Measurements from ENCODE around the gene UVRAG. TPM values are rescaled to one million over a fixed set of nuclear protein-coding genes. Genes with fewer than 3 reads are reported as not detected.

The UVRAG gene
- total RNA-seq, 2 experiments from 2014 or later = 16.5 to 19.5 TPM

DNA sequence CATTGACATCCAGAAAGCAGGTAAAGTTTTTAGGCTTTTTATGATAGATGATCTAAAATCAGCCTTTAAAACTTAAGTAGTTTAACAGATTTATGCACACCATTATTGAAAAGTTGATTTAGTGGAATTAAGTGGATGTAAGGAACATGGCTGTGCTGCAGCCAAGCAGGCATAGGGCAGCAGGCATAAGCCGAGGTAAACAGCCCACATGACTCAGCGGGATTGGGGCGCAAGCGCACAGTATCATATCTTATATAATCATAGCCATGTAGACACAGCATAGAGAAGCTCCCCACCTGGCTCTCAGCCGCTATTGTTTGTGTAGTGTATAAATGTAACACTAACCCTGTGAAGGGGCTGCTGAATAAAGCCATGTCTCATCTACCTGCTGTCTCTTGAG, 233.8 kb downstream of the UVRAG start:
- Mint-ChIP-seq H3K4me1 (ENCODE audit: low read depth) (no peaks in the 10 kb centered on the region), H3K9me3 (peaks cover 3% of the 10 kb centered on the region), H3K36me3 (ENCODE audit: low read depth) (peaks cover 81% of the 10 kb centered on the region), H3K27ac (no peak overlapping the region), H3K4me3 (no peak overlapping the region), H3K27me3 (no peaks in the 10 kb centered on the region)
- intact Hi-C loops (cut with DNase I, micrococcal nuclease) = loop anchor here in 1 of 2 experiments (5.0 kb wide), 1 partner anchor 304 kb away; no protein-coding TSS in a partner anchor
- Histone ChIP-seq H3K27me3 (ENCODE audit: control insufficient read depth in 1 of 2, insufficient read depth in 2 of 2, low read length in 2 of 2) (no peaks in the 10 kb centered on the region), H3K36me3 (ENCODE audit: insufficient read depth, low read length) (peaks cover 3% of the 10 kb centered on the region), H3K4me1 (ENCODE audit: insufficient read depth, low read length) (no peaks in the 10 kb centered on the region), H3K4me3 (ENCODE audit: low read length) (no peak overlapping the region), H3K9me3 (ENCODE audit: control insufficient read depth in 1 of 2, insufficient read depth in 1 of 2, low read length in 2 of 2) (peaks cover 12 to 27% of the 10 kb centered on the region in 2 experiments), H3K27ac (ENCODE audit: low read depth in 1 of 2, low read length in 2 of 2) (no peak overlapping the region)
- TF ChIP-seq, protein P1, sequence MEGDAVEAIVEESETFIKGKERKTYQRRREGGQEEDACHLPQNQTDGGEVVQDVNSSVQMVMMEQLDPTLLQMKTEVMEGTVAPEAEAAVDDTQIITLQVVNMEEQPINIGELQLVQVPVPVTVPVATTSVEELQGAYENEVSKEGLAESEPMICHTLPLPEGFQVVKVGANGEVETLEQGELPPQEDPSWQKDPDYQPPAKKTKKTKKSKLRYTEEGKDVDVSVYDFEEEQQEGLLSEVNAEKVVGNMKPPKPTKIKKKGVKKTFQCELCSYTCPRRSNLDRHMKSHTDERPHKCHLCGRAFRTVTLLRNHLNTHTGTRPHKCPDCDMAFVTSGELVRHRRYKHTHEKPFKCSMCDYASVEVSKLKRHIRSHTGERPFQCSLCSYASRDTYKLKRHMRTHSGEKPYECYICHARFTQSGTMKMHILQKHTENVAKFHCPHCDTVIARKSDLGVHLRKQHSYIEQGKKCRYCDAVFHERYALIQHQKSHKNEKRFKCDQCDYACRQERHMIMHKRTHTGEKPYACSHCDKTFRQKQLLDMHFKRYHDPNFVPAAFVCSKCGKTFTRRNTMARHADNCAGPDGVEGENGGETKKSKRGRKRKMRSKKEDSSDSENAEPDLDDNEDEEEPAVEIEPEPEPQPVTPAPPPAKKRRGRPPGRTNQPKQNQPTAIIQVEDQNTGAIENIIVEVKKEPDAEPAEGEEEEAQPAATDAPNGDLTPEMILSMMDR (IDR thresholded peaks at IDR 0.05) = no peak
- DNase-seq (peak in 4 of 14 experiments; percentile 6 to 27 (median 14)), ATAC-seq (ENCODE audit: poor library complexity) (no peak)
- ChIA-PET CTCF (no interaction called here), POLR2A (no interaction called here)

DNA sequence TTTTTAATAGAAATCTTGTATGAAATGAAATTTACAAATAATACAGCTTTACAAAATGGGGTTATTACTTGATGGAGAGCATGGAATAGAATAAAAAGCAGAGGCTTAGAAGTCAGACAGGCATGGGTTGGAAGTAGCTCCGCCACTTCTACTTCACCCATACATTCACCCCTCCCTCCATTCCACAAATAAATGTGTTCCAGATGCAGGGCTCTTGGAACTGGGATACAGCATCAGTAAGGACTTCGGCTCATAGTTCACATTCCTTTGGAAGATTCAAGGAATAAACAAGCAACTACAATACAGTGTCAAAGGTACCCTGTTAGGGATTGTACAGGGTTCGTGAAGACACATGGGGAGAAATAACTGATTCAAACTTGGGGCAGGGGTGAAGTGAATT, 234.5 kb downstream of the UVRAG start:
- ChIA-PET POLR2A (no interaction called here), CTCF (no interaction called here)

GRCh38 chr11:76051937-76052336, 236.9 kb downstream of the UVRAG start:
- Histone ChIP-seq H3K27me3 (ENCODE audit: control insufficient read depth in 1 of 2, insufficient read depth in 2 of 2, low read length in 2 of 2) (no peaks in the 10 kb centered on the region), H3K36me3 (ENCODE audit: insufficient read depth, low read length) (peaks cover 3% of the 10 kb centered on the region), H3K4me1 (ENCODE audit: insufficient read depth, low read length) (no peaks in the 10 kb centered on the region), H3K9me3 (ENCODE audit: control insufficient read depth in 1 of 2, insufficient read depth in 1 of 2, low read length in 2 of 2) (peaks cover 7 to 24% of the 10 kb centered on the region in 2 experiments), H3K27ac (ENCODE audit: low read depth in 1 of 2, low read length in 2 of 2) (no peak overlapping the region), H3K4me3 (ENCODE audit: low read length) (no peak overlapping the region)
- no peaks in the 10 kb centered on the region for H3K4me1 Mint-ChIP-seq (ENCODE audit: low read depth)
- intact Hi-C loops (cut with DNase I, micrococcal nuclease) = no loop called here
- no peak overlapping the region for H3K4me3 Mint-ChIP-seq
- DNase-seq (no peak), ATAC-seq (ENCODE audit: poor library complexity) (no peak)
- H3K27me3 Mint-ChIP-seq = no peaks in the 10 kb centered on the region
- H3K9me3 Mint-ChIP-seq = no peaks in the 10 kb centered on the region
- peaks cover 59% of the 10 kb centered on the region for H3K36me3 Mint-ChIP-seq (ENCODE audit: low read depth)
- TF ChIP-seq, protein P1 (IDR thresholded peaks at IDR 0.05) = no peak
- no peak overlapping the region for H3K27ac Mint-ChIP-seq
- ChIA-PET POLR2A (interaction anchor here (0.6 kb wide), 1 partner anchor 23 kb away, joined by 3 read pairs; no protein-coding TSS in a partner anchor), CTCF (no interaction called here)

More for the DNA sequence above, 234.5 kb downstream of the UVRAG start:
- Mint-ChIP-seq H3K27me3 (no peaks in the 10 kb centered on the region), H3K36me3 (ENCODE audit: low read depth) (peaks cover 78% of the 10 kb centered on the region), H3K4me3 (no peak overlapping the region), H3K27ac (no peak overlapping the region), H3K9me3 (peaks cover 3% of the 10 kb centered on the region), H3K4me1 (ENCODE audit: low read depth) (no peaks in the 10 kb centered on the region)
- intact Hi-C loops (cut with DNase I, micrococcal nuclease) = loop anchor here in 1 of 2 experiments (5.0 kb wide), 1 partner anchor 303 kb away; no protein-coding TSS in a partner anchor
- TF ChIP-seq, protein P1 (IDR thresholded peaks at IDR 0.05) = no peak
- no peaks in the 10 kb centered on the region for H3K27me3 ChIP-seq (ENCODE audit: control insufficient read depth in 1 of 2, insufficient read depth in 2 of 2, low read length in 2 of 2)
- H3K36me3 ChIP-seq (ENCODE audit: insufficient read depth, low read length) = peaks cover 3% of the 10 kb centered on the region
- H3K4me3 ChIP-seq (ENCODE audit: low read length) = no peak overlapping the region
- no peak for ATAC-seq (ENCODE audit: poor library complexity)
- H3K27ac ChIP-seq (ENCODE audit: low read depth in 1 of 2, low read length in 2 of 2) = no peak overlapping the region
- no peak for DNase-seq
- H3K9me3 ChIP-seq (ENCODE audit: control insufficient read depth in 1 of 2, insufficient read depth in 1 of 2, low read length in 2 of 2) = peaks cover 8 to 27% of the 10 kb centered on the region in 2 experiments
- H3K4me1 ChIP-seq (ENCODE audit: insufficient read depth, low read length) = no peaks in the 10 kb centered on the region

All from CD4-positive, alpha-beta T cell (primary cell).